Lower leg skin (tissue), 3 donors: ENCODE results near the gene UGP2.

ENCODE experiments used
- CTCF ChIP-seq, 3 donors: fragments of 450-650 bp; IDR thresholded peaks; one replicate each; pipeline ENCODE4 v1.5.1; 2016; ENCODE audit warnings: antibody characterized with exemption in 3 of 3, mild to moderate bottlenecking in 3 of 3, moderate library complexity in 2 of 3
- POLR2A ChIP-seq, 2 donors: fragments of 450-650 bp; IDR thresholded peaks; one replicate each; pipeline ENCODE4 v1.6.1; 2016 to 2017; ENCODE audit warnings: antibody characterized with exemption in 2 of 2, mild to moderate bottlenecking in 1 of 2, moderate library complexity in 1 of 2

- TF ChIP-seq CTCF (IDR thresholded peaks at IDR 0.05) (no peak), POLR2A (IDR thresholded peaks at IDR 0.05) (no peak)
These were observed 29.0 kb downstream of the UGP2 start for GRCh38 chr2:63870679-63871078.
